ENCODE results near the gene CACNA1H.

CACNA1H gene

GRCh38 chr16:1168837-1169236, 15.9 kb downstream of the CACNA1H start:
- FAIRE-seq (no peak), DNase-seq (ENCODE audit: insufficient read length, low spot score) (no peak)
- TF ChIP-seq CTCF (IDR thresholded peaks at IDR 0.05; ENCODE audit: insufficient read depth, missing control alignments) = no peak

- FAIRE-seq (no peak), DNase-seq (ENCODE audit: insufficient read length, low spot score) (no peak)
- no peak for TF ChIP-seq CTCF (IDR thresholded peaks at IDR 0.05; ENCODE audit: insufficient read depth, missing control alignments)
Observed at GRCh38 chr16:1169285-1170075, 16.6 kb downstream of the CACNA1H start.

- no peak for DNase-seq (ENCODE audit: insufficient read length, low spot score)
- no peak for FAIRE-seq
- TF ChIP-seq CTCF (IDR thresholded peaks at IDR 0.05; ENCODE audit: insufficient read depth, missing control alignments) = no peak
Observed at GRCh38 chr16:1170076-1170418, 17.1 kb downstream of the CACNA1H start.

GRCh38 chr16:1171001-1171400, 18.1 kb downstream of the CACNA1H start:
- no peak for TF ChIP-seq CTCF (IDR thresholded peaks at IDR 0.05; ENCODE audit: insufficient read depth, missing control alignments)
- FAIRE-seq = no peak

GRCh38 chr16:1171854-1172428, 19.0 kb downstream of the CACNA1H start:
- FAIRE-seq = no peak
- TF ChIP-seq CTCF (IDR thresholded peaks at IDR 0.05; ENCODE audit: insufficient read depth, missing control alignments) = no peak
- DNase-seq (ENCODE audit: insufficient read length, low spot score) = no peak

More at GRCh38 chr16:1171001-1171400, 18.1 kb downstream of the CACNA1H start:
- no peak for DNase-seq (ENCODE audit: insufficient read length, low spot score)

- no peak for TF ChIP-seq CTCF (IDR thresholded peaks at IDR 0.05; ENCODE audit: insufficient read depth, missing control alignments)
- FAIRE-seq = no peak
- DNase-seq (ENCODE audit: insufficient read length, low spot score) = no peak
Observed at GRCh38 chr16:1172651-1173050, 19.7 kb downstream of the CACNA1H start.

GRCh38 chr16:1173788-1174451, 21.0 kb downstream of the CACNA1H start:
- no peak for FAIRE-seq
- no peak for TF ChIP-seq CTCF (IDR thresholded peaks at IDR 0.05; ENCODE audit: insufficient read depth, missing control alignments)
- no peak for DNase-seq (ENCODE audit: insufficient read length, low spot score)

Measured in D721Med (cell line).